Thyroid gland (tissue), 4 donors: ENCODE data around the gene FGFR4.

Experiments used
- CTCF ChIP-seq, 6 experiments: fragments of 200-600 bp in 3 of 6; fragments of 450-650 bp in 3 of 6; sonication (generic) in 3 of 6; IDR thresholded peaks; one replicate each; pipeline ENCODE4 v1.5.1; 2016 to 2019; ENCODE audit warnings: antibody characterized with exemption in 6 of 6, mild to moderate bottlenecking in 2 of 6, inconsistent platforms in 1 of 6, moderate library complexity in 1 of 6
- POLR2A ChIP-seq, 2 donors: fragments of 450-650 bp; IDR thresholded peaks; one replicate each; pipeline ENCODE4 v1.6.1; 2017; ENCODE audit warnings: antibody characterized with exemption in 2 of 2, mild to moderate bottlenecking in 2 of 2, moderate library complexity in 1 of 2

GRCh38 chr5:177092178-177093081 lies 5.7 kb downstream of the FGFR4 start:
- TF ChIP-seq CTCF (IDR thresholded peaks at IDR 0.05) = no peak
- no peak for TF ChIP-seq POLR2A (IDR thresholded peaks at IDR 0.05)
